B cell (primary cell): ENCODE measurements around the gene ZFHX2. TPM values are rescaled to one million over a fixed set of nuclear protein-coding genes. Genes with fewer than 3 reads are reported as not detected.

ENCODE experiments used
- ATAC-seq: fragments of 200-7000 bp; cut with Tn5 transposase; one replicate; pipeline ENCODE4 v1.10.0; 2021; ENCODE audit warnings: low read depth, mild to moderate bottlenecking, moderate number of reproducible peaks, moderate library complexity
- CTCF ChIA-PET: fragments of 350-600 bp; sonication (Branson Sonifier 250); formaldehyde crosslinking; loops from one replicate; lab custom pipeline; 2021; ENCODE audit warnings: antibody characterized with exemption, inconsistent platforms; lab: Charles Lee
- POLR2A ChIA-PET: fragments of 350-600 bp; sonication (Branson Sonifier 250); formaldehyde crosslinking; loops from one replicate; lab custom pipeline; 2021; ENCODE audit warnings: antibody characterized with exemption; lab: Charles Lee
- DNase-seq: peaks from one replicate; pipeline ENCODE4 v3.0.0; 2013
- H2AFZ ChIP-seq: 2 replicates; pipeline ENCODE4 v1.6.1; 2012; ENCODE audit warnings: mild to moderate bottlenecking, low read depth, low read length; ENCODE audit not compliant: insufficient read depth, poor library complexity, severe bottlenecking
- H3K27ac ChIP-seq, 2 donors: 1 replicate in 1 of 2; 2 replicates in 1 of 2; pipeline ENCODE4 v1.5.1; 2012 to 2013; ENCODE audit warnings: low read length in 2 of 2, mild to moderate bottlenecking in 2 of 2, moderate library complexity in 1 of 2
- H3K27me3 ChIP-seq, 4 experiments: fragments of 200-600 bp in 1 of 4; sonication (generic) in 1 of 4; replicated peaks in 1 of 4; 1 replicate in 2 of 4; 2 replicates in 2 of 4; pipeline versions ENCODE4 v1.6.1 to v1.7.0; 2013 to 2016; ENCODE audit warnings: low read length in 3 of 4, mild to moderate bottlenecking in 2 of 4, mixed read lengths in 1 of 4, moderate library complexity in 1 of 4; ENCODE audit not compliant: insufficient read depth in 4 of 4, control insufficient read depth in 3 of 4; ENCODE audit errors: control extremely low read depth in 1 of 4
- H3K36me3 ChIP-seq, 2 experiments: replicated peaks in 1 of 2; 1 replicate in 1 of 2; 2 replicates in 1 of 2; pipeline versions ENCODE4 v1.6.1 to v1.7.1; 2013; ENCODE audit warnings: low read length in 1 of 2; ENCODE audit not compliant: insufficient read depth in 2 of 2, control insufficient read depth in 1 of 2; ENCODE audit errors: control extremely low read depth in 1 of 2, extremely low read depth in 1 of 2
- H3K4me1 ChIP-seq, 2 donors: fragments of 200-600 bp in 1 of 2; sonication (generic) in 1 of 2; 1 replicate in 1 of 2; 2 replicates in 1 of 2; pipeline versions ENCODE4 v1.5.1 to v1.6.1; 2013 to 2017; ENCODE audit warnings: low read length in 2 of 2; ENCODE audit not compliant: control insufficient read depth in 2 of 2, insufficient read depth in 2 of 2
- H3K4me2 ChIP-seq: replicated peaks from 2 replicates; pipeline ENCODE3; 2012; ENCODE audit warnings: mild to moderate bottlenecking, low read depth, low read length; ENCODE audit not compliant: poor library complexity, severe bottlenecking
- H3K4me3 ChIP-seq, 5 experiments: fragments of 200-600 bp in 1 of 5; sonication (generic) in 1 of 5; 1 replicate in 3 of 5; 2 replicates in 2 of 5; pipeline versions ENCODE4 v1.5.1 to v1.7.0; 2011 to 2016; ENCODE audit warnings: low read length in 4 of 5, mild to moderate bottlenecking in 4 of 5, low read depth in 2 of 5, control low read depth in 1 of 5, moderate library complexity in 1 of 5; ENCODE audit not compliant: insufficient read depth in 1 of 5; ENCODE audit errors: control extremely low read depth in 1 of 5, extremely low read depth in 1 of 5
- H3K79me2 ChIP-seq: fragments of 200-600 bp; sonication (generic); one replicate; pipeline ENCODE4 v1.6.0; 2016; ENCODE audit warnings: low read length; ENCODE audit not compliant: control insufficient read depth, insufficient read depth
- H3K9ac ChIP-seq: fragments of 200-600 bp; sonication (generic); 2 replicates; pipeline ENCODE4 v1.6.1; 2017; ENCODE audit warnings: mild to moderate bottlenecking, low read length, moderate library complexity
- H3K9me3 ChIP-seq, 3 donors: one replicate each; pipeline versions ENCODE4 v1.6.1 to v1.7.1; 2013; ENCODE audit warnings: low read length in 2 of 3; ENCODE audit not compliant: control insufficient read depth in 2 of 3, insufficient read depth in 1 of 3; ENCODE audit errors: control extremely low read depth in 1 of 3
- H4K20me1 ChIP-seq: 2 replicates; pipeline ENCODE4 v1.6.0; 2012; ENCODE audit warnings: mild to moderate bottlenecking, low read length; ENCODE audit not compliant: insufficient read depth, control insufficient read depth, poor library complexity, severe bottlenecking
- H3K27ac Mint-ChIP-seq: one replicate; pipeline ENCODE4 v1.8.0; 2021; ENCODE audit warnings: mixed read lengths
- H3K27me3 Mint-ChIP-seq: one replicate; pipeline ENCODE4 v1.8.0; 2021; ENCODE audit warnings: mixed read lengths
- H3K4me1 Mint-ChIP-seq: one replicate; pipeline ENCODE4 v1.8.0; 2021; ENCODE audit warnings: mixed read lengths
- H3K4me3 Mint-ChIP-seq: one replicate; pipeline ENCODE4 v1.8.0; 2021; ENCODE audit warnings: mixed read lengths
- H3K9me3 Mint-ChIP-seq: one replicate; pipeline ENCODE4 v1.8.0; 2022; ENCODE audit warnings: mixed read lengths; ENCODE audit not compliant: insufficient read depth
- EZH2 ChIP-seq: IDR thresholded peaks from 2 replicates; pipeline ENCODE4 v1.6.1; 2012; ENCODE audit warnings: borderline replicate concordance, low read depth, mild to moderate bottlenecking, moderate library complexity, low read length; ENCODE audit not compliant: insufficient read depth, poor library complexity, severe bottlenecking
- WGBS: methylation state at CpG from one replicate; pipeline ENCODE4 v1.1.5; 2013; ENCODE audit warnings: missing lambda C conversion rate; ENCODE audit not compliant: insufficient coverage; 5-methylcytosine and 5-hydroxymethylcytosine counted together
- intact Hi-C: fragments of 100-400 bp; cut with micrococcal nuclease; formaldehyde crosslinking; loops from one replicate; pipeline ENCODE4 v1.10.0; 2022
- polyA plus RNA-seq: library from polyadenylated mRNA; depleted of rRNA; stranded (reverse); fragments of >200 nt; gene quantifications from 2 replicates; pipeline ENCODE4 v1.2.3, GENCODE V29; 2012
- total RNA-seq, 2 donors: library from RNA; stranded (reverse); fragments of 120-200 nt in 1 of 2; gene quantifications; 1 replicate in 1 of 2; 2 replicates in 1 of 2; pipeline versions ENCODE4 v1.2.3 to v1.2.4, GENCODE V29; 2013 to 2022
- TF ChIP-seq, protein P1 (sequence below): fragments of 200-600 bp; IDR thresholded peaks from one replicate; pipeline ENCODE4 v1.8.0; 2022; ENCODE audit warnings: antibody characterized with exemption, mild to moderate bottlenecking

Gene ZFHX2
- total and polyA plus RNA-seq, 2 donors (not counting 1 experiment from before 2014, with no cell fraction given), result 0.21 to 2.5 TPM

DNA sequence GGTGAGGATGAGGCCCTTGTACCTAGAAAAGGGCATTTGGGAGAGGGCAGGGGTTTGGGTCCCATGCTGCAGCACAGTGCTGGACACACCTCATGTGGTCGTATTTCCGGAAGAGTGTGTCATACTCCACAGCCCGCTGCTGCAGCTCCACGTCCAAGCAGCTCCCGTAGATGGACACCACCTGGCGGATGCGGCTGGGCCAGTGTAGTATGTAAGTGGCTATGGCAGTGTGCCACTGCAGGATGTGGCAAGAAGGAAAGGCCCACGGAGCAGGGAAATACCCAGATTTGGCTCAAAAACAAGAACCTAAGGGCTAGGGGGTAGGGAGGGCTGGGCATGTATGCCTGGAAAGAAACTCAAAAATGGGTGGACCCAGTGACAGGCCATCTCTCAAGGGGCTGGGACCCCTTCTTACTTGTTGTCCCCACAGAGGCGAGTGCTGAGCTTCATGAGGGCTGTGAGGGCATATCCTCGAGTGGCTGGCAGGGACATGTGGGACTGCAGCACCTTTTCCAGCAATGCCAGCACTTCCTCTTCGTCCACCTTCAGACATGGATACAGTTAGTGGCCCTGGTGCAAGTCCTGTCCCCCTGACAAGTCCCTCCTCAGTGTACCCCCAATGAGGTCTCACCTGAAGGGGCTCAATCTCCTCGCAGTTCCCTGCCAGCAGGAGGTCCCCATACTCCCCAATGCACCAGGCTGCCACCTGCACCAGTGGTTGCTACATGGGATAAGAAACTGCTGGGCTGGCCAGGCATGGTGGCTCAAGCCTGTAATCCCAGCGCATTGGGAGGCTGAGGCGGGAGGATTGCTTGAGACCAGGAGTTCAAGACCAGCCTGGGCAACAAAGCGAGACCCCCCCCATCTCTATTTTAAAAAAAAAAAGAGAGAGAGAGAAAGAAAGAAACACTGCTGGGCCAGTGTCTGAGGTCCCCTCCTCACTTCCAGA, 10.6 kb upstream of the ZFHX2 start:
- TF ChIP-seq, protein P1, sequence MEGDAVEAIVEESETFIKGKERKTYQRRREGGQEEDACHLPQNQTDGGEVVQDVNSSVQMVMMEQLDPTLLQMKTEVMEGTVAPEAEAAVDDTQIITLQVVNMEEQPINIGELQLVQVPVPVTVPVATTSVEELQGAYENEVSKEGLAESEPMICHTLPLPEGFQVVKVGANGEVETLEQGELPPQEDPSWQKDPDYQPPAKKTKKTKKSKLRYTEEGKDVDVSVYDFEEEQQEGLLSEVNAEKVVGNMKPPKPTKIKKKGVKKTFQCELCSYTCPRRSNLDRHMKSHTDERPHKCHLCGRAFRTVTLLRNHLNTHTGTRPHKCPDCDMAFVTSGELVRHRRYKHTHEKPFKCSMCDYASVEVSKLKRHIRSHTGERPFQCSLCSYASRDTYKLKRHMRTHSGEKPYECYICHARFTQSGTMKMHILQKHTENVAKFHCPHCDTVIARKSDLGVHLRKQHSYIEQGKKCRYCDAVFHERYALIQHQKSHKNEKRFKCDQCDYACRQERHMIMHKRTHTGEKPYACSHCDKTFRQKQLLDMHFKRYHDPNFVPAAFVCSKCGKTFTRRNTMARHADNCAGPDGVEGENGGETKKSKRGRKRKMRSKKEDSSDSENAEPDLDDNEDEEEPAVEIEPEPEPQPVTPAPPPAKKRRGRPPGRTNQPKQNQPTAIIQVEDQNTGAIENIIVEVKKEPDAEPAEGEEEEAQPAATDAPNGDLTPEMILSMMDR, result no peak
- TF ChIP-seq EZH2, result no peak
- Histone ChIP-seq H3K79me2 (peaks cover 34% of the 10 kb centered on the region), H3K4me2 (no peak overlapping the region), H3K9ac (no peak overlapping the region), H3K4me1 (peaks cover 16 to 24% of the 10 kb centered on the region in 2 donors), H3K27me3 (no peaks in the 10 kb centered on the region), H3K9me3 (no peaks in the 10 kb centered on the region), H3K27ac (no peak overlapping the region), H4K20me1 (peaks cover 37% of the 10 kb centered on the region), H3K4me3 (no peak overlapping the region), H3K36me3 (peaks cover 0 to 82% of the 10 kb centered on the region in 2 experiments), H2AFZ (no peak overlapping the region)
- intact Hi-C loops, result loop anchor here (1.0 to 10.0 kb wide), 4 partner anchors 84 to 473 kb away; partner anchors contain the start of genes HOMEZ and PABPN1
- ATAC-seq (no peak), DNase-seq (peak; percentile 32)
- Mint-ChIP-seq H3K4me1 (peaks cover 41% of the 10 kb centered on the region), H3K4me3 (no peak overlapping the region), H3K27me3 (no peaks in the 10 kb centered on the region), H3K9me3 (no peaks in the 10 kb centered on the region), H3K27ac (peak overlapping the region; percentile 56)
- 90% methylated on average over 12 of the region's 15 CpGs for WGBS
- CTCF ChIA-PET, result interaction anchor here (1.0 to 12.4 kb wide), 13 partner anchors 8 to 298 kb away, joined by 3 to 335 read pairs (median 5); partner anchors contain the start of gene ZFHX2
- POLR2A ChIA-PET, result interaction anchor here (1.0 kb wide), 1 partner anchor 10 kb away, joined by 3 read pairs; no protein-coding TSS in a partner anchor
